LoVo (cell line): ENCODE measurements around the gene CEMIP.
"Not testable (repeated sequence)": the region's sequence is repeated elsewhere in the genome, so short reads cannot be mapped to it uniquely, and the experiment has no call there.

Experiments
- DNase-seq: peaks from one replicate; pipeline ENCODE4 v3.0.0-alpha.2; 2016; ENCODE audit warnings: low spot score

CEMIP gene

DNA sequence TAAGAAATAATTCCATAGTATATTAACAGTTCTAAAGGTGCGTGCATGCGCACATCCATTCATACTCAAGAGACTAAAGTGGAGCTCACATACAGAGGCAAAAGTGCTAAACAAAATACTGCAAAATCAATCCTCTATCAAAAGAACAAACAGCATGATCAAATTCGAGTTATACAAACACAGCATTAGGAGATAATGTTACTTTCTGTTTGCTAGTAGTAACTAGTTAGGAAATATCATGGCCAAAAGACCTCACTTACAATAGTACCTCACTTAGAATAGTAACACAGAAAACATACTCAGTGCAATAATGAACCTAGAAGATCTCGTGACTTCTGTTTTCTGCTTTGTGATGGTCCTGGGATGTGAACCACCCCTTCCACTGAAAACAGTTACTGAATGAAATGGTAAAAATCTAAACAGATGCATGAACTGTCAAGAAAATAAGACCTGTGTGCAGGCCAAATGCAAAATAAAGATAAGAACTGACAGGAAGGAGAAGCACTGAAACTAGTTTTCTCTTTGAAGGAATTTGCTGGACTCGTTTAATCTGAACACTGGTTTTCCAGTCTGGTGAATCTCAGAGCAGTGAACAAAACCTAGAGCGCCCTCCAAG is 20.9 kb upstream of the CEMIP start:
- no peak for DNase-seq

DNA sequence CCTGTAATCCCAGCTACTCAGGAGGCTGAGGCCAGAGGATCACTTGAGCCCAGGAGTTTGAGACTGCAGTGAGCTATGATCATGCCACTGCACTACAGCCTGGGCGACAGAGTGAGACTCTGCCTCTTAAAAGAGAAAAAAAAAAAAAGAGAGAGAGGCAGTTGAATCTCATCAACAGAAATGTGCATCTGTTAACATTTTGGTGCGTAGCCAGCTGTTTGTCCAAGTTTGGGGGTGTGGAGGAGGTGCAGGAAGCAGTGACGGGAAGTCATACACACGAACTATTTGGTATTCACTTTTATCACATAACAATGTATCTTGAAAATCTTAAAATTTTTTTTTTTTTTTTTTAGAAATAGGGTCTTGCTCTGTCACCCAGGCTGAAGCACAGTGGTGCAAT is 18.2 kb upstream of the CEMIP start:
- no peak for DNase-seq

DNA sequence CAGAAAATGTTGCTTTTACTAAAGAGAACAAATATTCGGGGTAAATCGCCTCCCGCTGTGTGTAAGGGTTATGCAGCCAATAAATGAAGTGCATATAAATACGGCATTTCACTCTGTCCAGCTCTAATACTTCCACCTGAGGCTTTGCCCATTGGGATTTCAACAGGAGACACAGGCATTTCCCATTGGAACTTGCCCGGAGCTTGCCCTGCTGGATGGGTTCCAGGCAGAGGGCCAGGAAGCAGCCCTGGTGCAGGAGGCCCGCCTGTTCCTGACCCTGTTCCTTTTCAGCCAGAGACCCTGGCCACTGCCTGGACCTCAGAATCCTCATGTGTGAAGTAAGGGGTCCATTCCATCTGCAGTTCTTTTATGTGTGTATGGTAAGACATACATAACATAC is 17.4 kb upstream of the CEMIP start:
- no peak for DNase-seq

DNA sequence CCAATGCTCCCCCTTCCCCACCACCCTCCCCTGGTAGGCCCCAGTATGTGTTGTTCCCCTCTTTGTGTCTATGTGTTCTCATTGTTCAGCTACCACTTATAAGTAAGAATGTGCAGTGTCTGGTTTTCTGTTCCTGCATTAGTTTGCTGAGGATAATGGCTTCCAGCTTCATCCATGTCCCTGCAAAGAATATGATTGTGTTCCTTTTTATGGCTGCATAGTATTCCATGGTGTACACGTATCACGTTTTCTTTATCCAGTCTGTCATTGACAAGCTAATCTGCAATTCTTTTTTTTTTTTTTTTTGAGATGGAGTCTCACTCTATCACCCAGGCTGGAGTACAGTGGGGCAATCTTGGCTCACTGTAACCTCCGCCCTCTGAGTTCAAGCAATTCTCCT is 15.9 kb upstream of the CEMIP start:
- DNase-seq, result not testable (repeated sequence)

DNA sequence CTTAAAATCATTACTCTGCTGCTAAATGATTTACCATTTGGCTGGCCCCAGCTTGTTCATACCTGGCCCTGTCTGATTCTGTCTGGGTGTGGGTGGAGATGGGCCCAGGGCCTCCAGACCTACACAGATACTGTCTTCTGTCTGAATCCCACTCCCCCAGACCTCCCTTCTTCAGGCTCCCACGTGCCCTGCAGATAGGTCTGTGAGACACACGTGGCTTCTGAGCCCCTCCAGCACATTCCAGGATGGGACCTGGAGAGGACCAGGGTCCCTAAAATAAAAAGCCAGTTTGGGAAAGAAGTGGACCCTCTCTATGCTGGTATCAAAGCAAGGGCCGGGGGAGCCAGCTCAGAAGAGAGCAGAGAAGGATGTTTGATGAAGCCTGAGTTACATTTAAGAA is 14.6 kb upstream of the CEMIP start:
- no peak for DNase-seq

DNA sequence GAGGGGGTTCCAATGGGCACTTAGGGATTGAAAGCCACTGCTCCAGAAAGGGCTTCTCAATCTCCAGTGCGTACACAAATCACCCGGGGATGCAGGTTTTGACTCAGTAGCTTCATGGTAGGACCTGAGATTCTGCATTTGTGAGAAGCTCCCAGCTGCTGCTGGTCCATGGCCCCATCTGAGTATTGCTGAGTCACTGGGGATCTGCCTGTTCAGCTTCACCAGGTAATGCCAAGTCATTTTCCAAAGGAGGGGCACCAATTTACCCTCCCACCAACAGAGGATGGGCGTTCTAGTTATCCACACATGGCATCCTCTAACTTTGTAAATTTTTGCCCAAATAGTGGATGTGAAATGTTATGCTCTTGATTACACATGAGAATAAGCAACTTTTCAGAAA is 12.9 kb upstream of the CEMIP start:
- DNase-seq, result no peak

DNA sequence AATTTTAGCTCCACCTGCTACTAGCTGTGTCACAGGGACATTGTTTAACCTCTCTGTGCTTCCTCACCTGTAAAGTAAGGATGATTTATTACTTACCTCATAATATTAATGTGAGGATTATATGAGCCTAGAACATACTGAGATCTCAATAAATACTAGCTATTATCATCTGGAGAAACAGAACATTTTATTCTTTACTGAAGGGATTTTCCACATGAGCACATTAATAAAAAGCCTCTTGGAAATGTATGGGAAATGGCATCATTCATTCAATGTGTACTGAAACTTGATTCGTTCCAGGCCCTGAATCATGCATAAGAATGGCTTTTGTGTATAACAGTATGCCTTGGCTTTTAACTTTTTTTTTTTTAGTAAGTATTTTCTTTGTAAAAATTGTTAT is 11.0 kb upstream of the CEMIP start:
- no peak for DNase-seq

DNA sequence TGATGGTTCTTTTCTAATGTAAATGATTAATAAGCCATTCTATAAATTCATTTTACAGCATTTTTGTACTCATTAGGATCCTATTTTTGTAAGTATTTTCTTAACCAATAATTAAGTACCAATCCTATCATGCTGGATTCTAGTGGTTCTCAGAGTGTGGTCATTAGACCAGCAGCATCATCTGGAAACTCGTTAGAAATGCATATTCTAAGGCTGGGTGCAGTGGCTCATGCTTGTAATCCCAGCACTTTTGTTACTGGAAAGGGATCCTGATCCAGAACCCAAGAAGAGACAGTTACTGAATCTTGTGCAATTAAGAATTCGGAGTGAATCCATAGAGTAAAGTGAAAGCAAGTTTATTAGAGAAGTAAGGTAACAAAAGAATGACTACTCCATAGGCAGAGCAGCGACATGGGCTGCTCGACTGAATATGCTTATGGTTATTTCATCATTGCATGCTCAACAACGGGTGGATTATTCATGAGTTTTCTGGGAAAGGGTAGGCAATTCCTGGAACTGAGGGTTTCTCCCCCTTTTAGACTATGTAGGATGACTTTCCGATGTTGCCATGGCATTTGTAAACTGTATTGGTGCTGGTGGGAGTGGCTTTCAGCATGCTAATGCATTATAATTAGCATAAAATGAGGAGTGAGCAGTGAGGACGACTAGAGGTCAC is 9.9 kb upstream of the CEMIP start:
- DNase-seq, result no peak

DNA sequence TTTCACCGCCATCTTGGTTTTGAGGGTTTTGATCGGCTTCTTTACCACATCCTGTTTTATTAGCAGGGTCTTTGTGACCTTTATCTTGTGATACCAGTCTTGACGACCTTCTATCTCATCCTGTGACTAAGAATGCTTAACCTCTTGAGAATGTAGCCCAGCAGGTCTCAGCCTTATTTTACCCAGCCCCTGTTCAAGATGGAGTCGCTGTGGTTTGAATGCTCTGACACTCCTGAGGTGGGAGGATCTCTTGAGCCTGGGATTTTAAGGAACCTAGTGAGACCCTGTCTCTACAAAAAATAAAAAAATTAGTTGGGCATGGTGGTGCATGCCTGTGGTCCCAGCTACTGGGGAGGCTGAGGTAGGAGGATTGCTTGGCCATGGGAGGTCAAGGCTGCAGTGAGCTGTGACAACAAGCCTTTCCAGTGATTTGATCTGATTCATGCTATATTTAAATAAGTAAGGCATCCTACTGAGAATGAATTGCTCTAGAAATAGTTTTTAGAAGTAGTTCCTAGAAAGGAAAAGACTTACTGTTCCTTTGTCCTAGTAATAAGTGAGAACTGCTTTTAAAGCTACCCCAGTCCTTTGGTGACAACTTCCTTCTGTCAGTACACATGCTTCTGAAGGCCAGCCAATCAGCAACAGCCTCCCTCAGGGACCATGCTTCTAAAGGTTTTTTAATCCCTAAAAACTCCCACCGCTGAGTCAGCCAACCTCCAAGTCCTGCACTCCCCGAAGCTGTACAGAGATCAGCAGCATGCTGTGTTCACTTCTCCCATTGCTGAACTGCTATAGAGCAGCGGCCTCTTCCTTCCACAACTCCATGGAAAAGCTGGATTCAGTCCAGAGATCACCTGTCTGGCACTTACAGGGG is 9.1 kb upstream of the CEMIP start:
- no peak for DNase-seq

DNA sequence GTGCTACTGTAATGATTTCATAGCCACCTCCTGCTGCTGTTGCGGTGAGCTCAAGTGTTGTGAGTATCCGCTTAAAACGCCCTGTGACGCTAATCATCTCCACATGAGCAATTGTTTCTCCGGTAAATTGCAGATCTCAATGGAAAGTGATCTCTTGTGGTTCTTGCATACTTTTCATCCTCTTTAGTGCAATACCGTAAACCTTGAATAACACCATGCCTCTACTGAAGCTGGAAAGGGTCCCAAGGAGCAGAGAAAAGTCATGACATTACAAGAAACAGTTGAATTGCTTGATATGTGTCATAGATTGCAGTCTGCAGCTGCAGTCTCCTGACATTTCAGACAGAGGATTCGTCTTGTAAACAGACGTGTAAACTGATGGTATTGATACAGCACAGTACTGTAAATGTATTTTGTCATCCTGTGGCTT is 6.0 kb upstream of the CEMIP start:
- DNase-seq, result no peak

DNA sequence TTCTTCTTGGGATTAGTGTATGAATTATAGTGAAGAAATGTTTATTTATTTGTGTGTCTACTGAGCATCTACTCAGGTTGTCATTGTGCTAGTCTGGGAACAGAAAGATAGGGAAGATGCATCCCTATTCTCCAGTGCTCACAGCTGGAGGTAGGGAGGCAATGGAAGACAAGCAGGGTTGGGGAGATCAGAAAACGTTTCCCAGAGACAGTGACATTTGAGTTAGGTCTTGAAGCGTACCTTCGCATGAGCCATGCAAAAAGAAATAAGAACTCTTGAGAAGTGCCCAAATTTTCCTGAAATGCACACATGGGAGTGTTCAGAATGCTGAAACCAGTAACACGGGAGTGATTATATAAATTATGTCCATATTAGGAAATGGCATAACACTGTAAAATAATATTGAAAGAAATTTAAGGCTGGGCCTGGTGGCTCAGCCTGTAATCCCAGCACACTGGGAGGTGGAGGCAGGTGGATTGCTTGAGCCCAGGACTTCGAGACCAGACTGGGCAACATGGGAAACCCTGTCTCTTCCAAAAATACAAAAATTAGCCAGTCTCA is 5.3 kb upstream of the CEMIP start:
- no peak for DNase-seq

DNA sequence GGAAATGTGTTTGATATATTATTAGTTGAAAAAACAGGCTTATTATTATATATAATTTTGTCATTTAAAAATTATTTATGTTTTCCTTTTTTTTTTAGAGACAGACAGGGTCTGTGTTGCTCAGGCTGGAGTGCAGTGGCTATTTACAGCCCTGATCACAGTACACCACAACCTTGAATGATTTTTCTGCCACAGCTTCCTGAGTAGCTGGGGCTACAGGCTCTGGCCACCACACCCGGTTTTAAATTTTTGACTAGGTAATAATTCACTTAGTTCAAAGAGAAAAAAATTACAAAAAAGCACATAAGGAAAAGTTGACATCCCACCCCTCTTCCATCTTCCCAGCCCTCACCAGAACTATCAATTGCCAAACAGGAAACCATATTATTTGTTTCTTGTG is 4.7 kb upstream of the CEMIP start:
- DNase-seq, result no peak

DNA sequence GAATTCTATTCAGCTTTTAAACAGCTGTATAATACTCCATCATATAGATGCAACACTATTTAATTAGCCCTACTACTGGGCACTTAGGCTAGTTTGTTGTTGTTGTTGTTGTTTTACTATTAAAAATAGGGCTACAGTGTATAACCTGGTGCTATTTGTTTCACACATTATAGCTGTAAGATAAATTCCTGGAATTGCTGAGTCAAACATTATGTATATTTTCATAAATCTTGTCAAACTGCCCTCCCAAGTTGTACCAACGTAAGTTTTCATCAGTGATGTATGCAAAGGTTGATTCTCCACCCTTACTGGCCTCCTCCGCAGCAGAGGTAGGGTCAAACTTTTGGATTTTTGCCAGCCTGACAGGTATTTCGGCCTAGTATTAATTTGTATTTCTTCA is 3.8 kb upstream of the CEMIP start:
- no peak for DNase-seq

DNA sequence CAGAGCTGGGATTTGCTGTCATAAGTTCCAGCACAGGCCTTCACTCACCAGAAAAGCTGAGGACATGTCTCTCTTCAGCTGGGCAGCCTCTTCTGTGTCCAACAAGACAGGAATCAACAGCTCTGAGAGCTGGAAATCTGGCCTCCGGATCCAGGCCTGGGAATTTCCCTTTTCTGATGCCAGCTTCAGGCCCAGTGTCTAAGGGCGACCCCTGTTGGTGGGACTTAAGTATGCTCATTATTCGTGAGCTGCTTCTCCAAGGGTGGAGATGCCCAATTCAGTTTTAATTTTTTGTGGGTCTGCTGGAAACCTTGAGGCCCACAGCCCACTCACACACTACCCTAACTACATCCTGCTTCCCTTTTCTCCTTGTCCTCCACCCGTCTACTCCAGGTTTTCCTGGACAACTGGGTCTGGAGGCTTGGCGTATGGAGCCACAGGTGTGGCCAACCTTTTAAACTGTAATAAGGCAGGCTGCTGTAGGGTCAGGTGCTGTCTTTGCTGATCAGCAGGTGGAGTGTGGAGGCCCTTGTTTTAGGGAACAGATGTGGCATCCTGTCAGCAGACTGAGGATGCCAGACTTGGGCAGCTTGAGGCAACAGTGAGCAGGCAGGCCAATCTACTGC is 2.6 kb upstream of the CEMIP start:
- peak; percentile 76 for DNase-seq

DNA sequence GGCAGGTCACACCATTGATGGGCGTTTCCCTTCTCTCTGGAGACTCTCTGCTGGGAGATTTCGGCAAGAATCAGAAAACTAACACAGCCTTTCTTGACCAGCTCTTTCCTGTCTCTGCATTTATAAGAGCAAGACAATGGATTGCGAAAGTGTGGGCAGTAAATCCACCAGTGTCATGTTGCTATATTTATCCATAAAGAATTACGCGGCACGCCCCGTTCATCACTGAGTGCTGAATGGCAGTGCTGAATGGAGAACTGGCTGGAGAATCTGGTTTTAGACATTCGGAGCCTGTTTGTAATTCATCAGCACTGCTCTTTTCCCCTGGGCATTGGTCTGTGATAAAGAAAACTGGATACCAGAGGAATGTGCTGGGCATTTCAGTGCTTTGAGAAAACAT is 2.0 kb upstream of the CEMIP start:
- peak; percentile 46 for DNase-seq

DNA sequence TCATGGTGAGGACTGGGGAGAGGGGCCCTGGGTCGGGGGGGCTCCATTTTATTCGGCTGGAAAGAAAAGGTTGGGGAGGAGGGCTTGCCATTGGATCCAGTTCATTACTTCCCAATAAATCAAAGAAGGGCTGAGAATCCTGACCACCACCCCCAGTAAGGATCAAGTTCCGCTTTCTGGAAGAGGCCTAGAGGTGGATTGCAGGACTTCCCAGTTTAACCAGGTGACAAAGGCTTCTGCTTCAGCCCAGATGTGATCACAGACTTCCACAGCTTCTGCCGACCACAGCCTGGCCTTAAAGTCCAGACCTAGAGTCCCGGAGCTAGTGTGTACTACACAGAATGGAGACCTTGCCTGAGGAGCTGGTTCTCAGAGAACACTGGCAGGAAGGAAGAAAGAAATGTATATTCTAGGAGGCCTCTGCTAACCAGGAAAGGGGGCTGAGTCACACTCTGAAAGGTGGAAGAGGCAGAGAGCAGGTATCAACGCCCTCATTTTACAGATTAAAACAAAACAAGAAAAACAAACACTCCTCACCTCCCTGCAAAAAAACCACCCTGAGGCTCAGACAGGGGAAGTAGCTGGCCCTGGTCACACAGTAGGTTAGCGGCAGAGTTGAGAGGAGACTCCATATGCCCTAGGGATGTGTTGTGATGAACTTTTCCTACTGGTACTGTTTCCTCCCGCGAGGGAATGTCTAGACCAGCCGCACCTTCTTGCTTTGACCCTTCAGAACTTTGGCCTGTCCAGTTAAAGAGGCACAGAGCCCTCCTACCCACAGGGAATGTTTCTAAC is 1.1 kb upstream of the CEMIP start:
- peak; percentile 55 for DNase-seq

DNA sequence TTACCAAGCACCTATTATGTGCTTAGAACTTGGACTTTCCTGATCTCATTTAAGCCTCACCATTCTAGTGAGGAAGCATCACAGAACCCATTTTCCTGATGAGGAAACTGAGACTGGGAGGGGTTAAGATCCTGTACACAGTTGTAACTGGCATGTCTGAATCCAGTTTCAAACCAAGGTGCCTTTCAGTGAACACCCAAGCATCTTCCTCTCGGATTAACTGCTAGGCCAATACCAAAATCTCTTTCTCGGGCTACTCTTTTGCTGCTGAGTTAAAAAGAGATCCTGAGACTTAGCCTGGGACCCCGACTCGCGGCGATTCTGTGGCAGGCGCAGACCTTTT is 578 bp upstream of the CEMIP start:
- DNase-seq, result no peak

DNA sequence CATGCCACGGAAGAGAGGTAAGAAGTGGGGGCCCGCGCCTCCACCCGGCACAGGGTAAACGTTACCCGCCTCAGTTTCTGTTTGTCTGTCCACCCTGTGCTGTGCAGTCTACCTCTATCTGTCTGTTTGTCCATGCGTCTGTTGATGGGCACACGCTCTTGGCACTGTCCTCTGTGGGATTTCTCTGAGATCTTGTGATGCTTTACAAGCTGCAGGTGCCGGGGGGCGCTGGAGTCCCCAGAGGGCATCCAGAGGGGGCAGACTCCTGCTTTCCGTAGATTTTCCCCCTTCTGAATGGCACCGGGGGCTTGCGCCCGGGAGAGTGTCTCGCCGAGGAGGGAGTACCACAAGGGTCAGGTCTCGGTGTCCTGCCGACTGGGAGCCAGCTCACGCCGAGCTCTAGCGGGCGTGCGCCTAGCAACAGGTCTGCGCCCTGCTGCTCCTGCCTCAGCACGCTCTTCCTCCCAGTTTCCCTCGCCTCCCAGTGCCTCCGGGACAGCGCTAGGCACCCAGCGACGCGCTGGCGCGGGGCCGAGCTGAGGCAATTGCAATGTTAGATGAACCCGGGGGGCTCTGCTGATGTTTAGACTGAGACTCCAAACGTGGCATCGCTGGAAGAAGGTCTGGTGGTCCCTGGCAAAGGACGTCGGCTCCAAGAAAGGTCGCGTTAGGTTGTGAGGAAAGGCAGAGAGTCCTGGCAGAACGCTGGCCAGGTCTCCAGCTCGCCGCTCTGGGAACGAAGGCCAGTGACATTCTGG is 667 bp downstream of the CEMIP start:
- DNase-seq, result peak; percentile 11

DNA sequence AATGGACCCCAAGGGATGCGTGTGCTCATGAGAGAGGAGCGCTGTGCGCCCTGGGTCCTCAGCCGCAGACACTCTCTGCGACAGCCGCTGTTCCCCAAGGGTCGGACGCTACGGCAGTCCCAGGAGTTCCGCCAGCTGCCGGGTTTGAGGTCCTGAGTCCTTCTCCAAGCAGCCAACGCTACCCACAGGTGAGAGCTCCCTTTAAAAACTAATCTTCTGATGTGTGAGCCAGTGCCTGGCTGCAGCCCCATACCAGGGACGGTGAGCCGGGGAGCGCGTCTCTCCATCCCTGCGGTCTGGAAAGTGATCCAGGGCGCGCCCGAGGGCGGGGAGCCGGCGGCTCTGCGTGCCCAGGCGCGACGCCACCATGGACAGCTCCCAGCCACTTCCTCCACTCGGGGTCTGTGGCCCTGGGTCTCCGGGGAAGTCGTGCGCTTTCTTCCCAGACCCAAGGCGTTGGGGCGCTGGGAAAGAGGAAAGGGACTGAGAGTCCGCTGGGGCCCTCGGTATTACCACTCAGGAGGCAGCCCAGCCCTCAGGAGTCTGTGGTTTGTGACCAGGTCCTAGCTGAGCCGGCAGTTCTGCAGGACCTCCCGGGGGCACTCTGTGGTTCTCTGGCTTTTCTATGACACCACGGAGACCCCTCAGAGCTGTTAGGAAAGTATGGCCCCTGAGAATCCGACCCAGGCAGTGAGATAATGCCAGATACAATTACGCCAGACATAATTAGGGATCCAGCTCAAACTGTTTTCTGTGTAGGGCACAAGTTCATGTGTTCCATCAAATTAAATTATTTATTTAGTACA is 1.4 kb downstream of the CEMIP start:
- no peak for DNase-seq

DNA sequence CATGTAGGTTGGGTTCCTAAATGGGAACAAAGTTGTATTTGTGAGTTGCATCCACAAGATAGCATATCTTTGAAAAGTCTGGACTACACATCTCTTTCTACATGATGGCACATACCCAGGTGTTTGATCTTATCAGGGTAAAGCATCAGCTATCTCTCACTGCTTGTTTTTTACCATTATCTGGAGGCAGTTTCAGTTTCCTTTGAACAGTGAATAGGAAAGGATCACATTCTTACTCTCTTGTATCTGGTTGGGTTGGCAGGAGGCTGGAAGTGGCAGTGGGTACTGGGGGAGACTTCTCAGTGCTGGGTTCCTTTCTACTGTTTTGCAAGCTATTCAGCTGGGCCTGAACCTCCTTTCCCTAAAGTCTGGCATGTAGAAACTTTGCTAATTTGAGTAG is 4.1 kb downstream of the CEMIP start:
- DNase-seq, result no peak
